ENCODE results near the gene OCA2.

DNA sequence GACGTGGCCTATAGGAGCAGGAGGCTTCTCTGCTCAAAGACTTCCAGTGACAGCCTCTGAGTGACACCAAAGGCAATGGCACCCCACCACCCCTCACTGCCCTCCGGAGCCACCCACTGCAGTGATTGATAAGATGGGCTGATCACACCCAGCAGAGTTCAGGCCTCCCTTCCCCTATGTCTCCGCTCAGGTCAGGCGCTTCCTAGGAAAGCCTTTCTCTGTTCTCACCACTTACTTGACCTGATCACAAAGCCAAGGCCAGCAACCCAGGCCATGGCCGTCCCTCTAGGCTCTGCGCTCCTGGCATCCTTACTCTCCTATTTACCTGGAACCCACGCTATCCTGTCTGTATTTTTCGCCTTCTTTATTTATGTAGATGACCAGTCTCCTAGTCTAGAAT lies 282.3 kb downstream of the OCA2 start:
- TF ChIP-seq, protein P1, sequence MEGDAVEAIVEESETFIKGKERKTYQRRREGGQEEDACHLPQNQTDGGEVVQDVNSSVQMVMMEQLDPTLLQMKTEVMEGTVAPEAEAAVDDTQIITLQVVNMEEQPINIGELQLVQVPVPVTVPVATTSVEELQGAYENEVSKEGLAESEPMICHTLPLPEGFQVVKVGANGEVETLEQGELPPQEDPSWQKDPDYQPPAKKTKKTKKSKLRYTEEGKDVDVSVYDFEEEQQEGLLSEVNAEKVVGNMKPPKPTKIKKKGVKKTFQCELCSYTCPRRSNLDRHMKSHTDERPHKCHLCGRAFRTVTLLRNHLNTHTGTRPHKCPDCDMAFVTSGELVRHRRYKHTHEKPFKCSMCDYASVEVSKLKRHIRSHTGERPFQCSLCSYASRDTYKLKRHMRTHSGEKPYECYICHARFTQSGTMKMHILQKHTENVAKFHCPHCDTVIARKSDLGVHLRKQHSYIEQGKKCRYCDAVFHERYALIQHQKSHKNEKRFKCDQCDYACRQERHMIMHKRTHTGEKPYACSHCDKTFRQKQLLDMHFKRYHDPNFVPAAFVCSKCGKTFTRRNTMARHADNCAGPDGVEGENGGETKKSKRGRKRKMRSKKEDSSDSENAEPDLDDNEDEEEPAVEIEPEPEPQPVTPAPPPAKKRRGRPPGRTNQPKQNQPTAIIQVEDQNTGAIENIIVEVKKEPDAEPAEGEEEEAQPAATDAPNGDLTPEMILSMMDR (IDR thresholded peaks at IDR 0.05): no peak
- TF ChIP-seq POLR2A (IDR thresholded peaks at IDR 0.05): no peak
